ENCODE results near the gene DHX34. TPM values are rescaled to one million over a fixed set of nuclear protein-coding genes. Genes with fewer than 3 reads are reported as not detected.

The DHX34 gene
- total RNA-seq, 3 donors from 2014 or later = 6.2 to 20.6 (median 20.5) TPM

GRCh38 chr19:47321630-47322029, 27.5 kb upstream of the DHX34 start:
- Histone ChIP-seq H3K4me1 (no peaks in the 10 kb centered on the region), H3K27me3 (peaks cover 0 to 6% of the 10 kb centered on the region in 2 donors), H3K27ac (no peak overlapping the region), H3K9me3 (no peaks in the 10 kb centered on the region), H3K36me3 (no peaks in the 10 kb centered on the region), H3K4me3 (no peak overlapping the region)
- TF ChIP-seq POLR2A (IDR thresholded peaks at IDR 0.05) (no peak), CTCF (IDR thresholded peaks at IDR 0.05) (no peak), POLR2AphosphoS5 (IDR thresholded peaks at IDR 0.05) (no peak)
- intact Hi-C loops (cut with DNase I; ENCODE audit: low total_unique reads) = no loop called here
- no peak for DNase-seq (ENCODE audit: low spot score in 2 of 2)

- no peaks in the 10 kb centered on the region for H3K4me1 ChIP-seq
- H3K4me3 ChIP-seq = no peak overlapping the region
- no peak for DNase-seq (ENCODE audit: low spot score in 2 of 2)
- no peak for TF ChIP-seq POLR2AphosphoS5 (IDR thresholded peaks at IDR 0.05)
- no peak for TF ChIP-seq CTCF (IDR thresholded peaks at IDR 0.05)
- no peak for TF ChIP-seq POLR2A (IDR thresholded peaks at IDR 0.05)
- no peaks in the 10 kb centered on the region for H3K36me3 ChIP-seq
- intact Hi-C loops (cut with DNase I; ENCODE audit: low total_unique reads) = no loop called here
- peaks cover 0 to 6% of the 10 kb centered on the region in 2 donors for H3K27me3 ChIP-seq
- no peak overlapping the region for H3K27ac ChIP-seq
- no peaks in the 10 kb centered on the region for H3K9me3 ChIP-seq
Measured at GRCh38 chr19:47322058-47322457, 27.1 kb upstream of the DHX34 start.

- TF ChIP-seq POLR2A (IDR thresholded peaks at IDR 0.05) (no peak), POLR2AphosphoS5 (IDR thresholded peaks at IDR 0.05) (no peak), CTCF (IDR thresholded peaks at IDR 0.05) (no peak)
- Histone ChIP-seq H3K27ac (no peak overlapping the region), H3K36me3 (no peaks in the 10 kb centered on the region), H3K27me3 (peaks cover 0 to 6% of the 10 kb centered on the region in 2 donors), H3K4me1 (no peaks in the 10 kb centered on the region), H3K9me3 (no peaks in the 10 kb centered on the region), H3K4me3 (peak overlapping the region in 1 of 3 donors; percentile 22)
- DNase-seq (ENCODE audit: low spot score in 2 of 2) = no peak
- intact Hi-C loops (cut with DNase I; ENCODE audit: low total_unique reads) = no loop called here
Measured at GRCh38 chr19:47323409-47323808, 25.7 kb upstream of the DHX34 start.

GRCh38 chr19:47323872-47324271, 25.2 kb upstream of the DHX34 start:
- TF ChIP-seq CTCF (IDR thresholded peaks at IDR 0.05) (no peak), POLR2A (IDR thresholded peaks at IDR 0.05) (no peak), POLR2AphosphoS5 (IDR thresholded peaks at IDR 0.05) (no peak)
- H3K27me3 ChIP-seq = peaks cover 0 to 6% of the 10 kb centered on the region in 2 donors
- DNase-seq (ENCODE audit: low spot score in 2 of 2) = no peak
- intact Hi-C loops (cut with DNase I; ENCODE audit: low total_unique reads) = no loop called here
- H3K4me1 ChIP-seq = no peaks in the 10 kb centered on the region
- H3K36me3 ChIP-seq = no peaks in the 10 kb centered on the region
- H3K9me3 ChIP-seq = no peaks in the 10 kb centered on the region
- peak overlapping the region in 1 of 3 donors; percentile 22 for H3K4me3 ChIP-seq
- no peak overlapping the region for H3K27ac ChIP-seq

GRCh38 chr19:47324502-47324901, 24.6 kb upstream of the DHX34 start:
- Histone ChIP-seq H3K36me3 (no peaks in the 10 kb centered on the region), H3K9me3 (no peaks in the 10 kb centered on the region), H3K4me1 (no peaks in the 10 kb centered on the region), H3K27me3 (peaks cover 0 to 6% of the 10 kb centered on the region in 2 donors), H3K4me3 (no peak overlapping the region), H3K27ac (no peak overlapping the region)
- peak in 1 of 2 donors; percentile 25 for DNase-seq (ENCODE audit: low spot score in 2 of 2)
- no peak for TF ChIP-seq CTCF (IDR thresholded peaks at IDR 0.05)
- no peak for TF ChIP-seq POLR2A (IDR thresholded peaks at IDR 0.05)
- no peak for TF ChIP-seq POLR2AphosphoS5 (IDR thresholded peaks at IDR 0.05)
- intact Hi-C loops (cut with DNase I; ENCODE audit: low total_unique reads) = no loop called here
